ENCODE results near the gene KIF2C. TPM values are rescaled to one million over a fixed set of nuclear protein-coding genes. Genes with fewer than 3 reads are reported as not detected.
A peak's percentile ranks its signal among the peaks of the same experiment; 100 is the strongest.

Gene KIF2C
- polyA plus RNA-seq, 2 of the 4 experiments (the other 2 are of a cell fraction): 26.9 to 40.5 TPM

- ATAC-seq (peak in 1 of 2 experiments; percentile 25; a peak in 2 of 6 replicates), FAIRE-seq (no peak)
Observed at GRCh38 chr1:44714532-44714931, 25.1 kb upstream of the KIF2C start.

GRCh38 chr1:44714944-44715571, 24.6 kb upstream of the KIF2C start:
- H3K27ac ChIP-seq: peak overlapping the region in 1 of 2 experiments; percentile 26; a peak in 2 of 6 replicates
- ATAC-seq (peak; percentile 86 to 88), FAIRE-seq (no peak), DNase-seq (ENCODE audit: low read depth in 1 of 2, low spot score in 1 of 2) (peak; percentile 75 to 78)
- peak; percentile 32; the same call in 2 of the 3 replicates for TF ChIP-seq SMC3 (IDR thresholded peaks at IDR 0.05)
- TF ChIP-seq RAD21 (conservative IDR thresholded peaks at IDR 0.05 in 1 of 2, IDR thresholded peaks at IDR 0.05 in 1 of 2): peak; percentile 49 to 64
- TF ChIP-seq CTCF (IDR thresholded peaks at IDR 0.05): peak; percentile 69
- no peak for TF ChIP-seq ESRRA (IDR thresholded peaks at IDR 0.05; ENCODE audit: borderline replicate concordance, low read length)
- H3K4me3 ChIP-seq: no peak overlapping the region
- ChIA-PET CTCF (interaction anchor here (0.7 to 2.6 kb wide), 8 partner anchors 8 to 82 kb away, joined by 3 to 12 read pairs (median 4); partner anchors contain the start of gene RNU5D-1), POLR2A (interaction anchor here (0.7 kb wide), 1 partner anchor 8 kb away, joined by 3 read pairs; no protein-coding TSS in a partner anchor)
- 12% methylated on average over 9 of the region's 9 CpGs for WGBS (ENCODE audit: missing lambda C conversion rate)
- no peak overlapping the region for H3K4me2 ChIP-seq
- H3K9me3 ChIP-seq: no peaks in the 10 kb centered on the region
- peaks cover 5% of the 10 kb centered on the region; the same call in 1 of the 3 replicates for H3K4me1 ChIP-seq

More at GRCh38 chr1:44714532-44714931, 25.1 kb upstream of the KIF2C start:
- H3K27ac ChIP-seq: peak overlapping the region in 1 of 2 experiments; percentile 26; a peak in 2 of 6 replicates
- CTCF ChIA-PET: interaction anchor here (0.6 to 2.6 kb wide), 9 partner anchors 8 to 868 kb away, joined by 3 to 12 read pairs (median 4); partner anchors contain the start of gene RNU5D-1
- 85% methylated on average over 7 of the region's 7 CpGs for WGBS (ENCODE audit: missing lambda C conversion rate)
- no peak for DNase-seq (ENCODE audit: low read depth in 1 of 2, low spot score in 1 of 2)
- TF ChIP-seq CHD2 (IDR thresholded peaks at IDR 0.05; ENCODE audit: low read length, partially characterized antibody) (no peak), HEYL (CRISPR knock-in tag; IDR thresholded peaks at IDR 0.05) (no peak), JUN (IDR thresholded peaks at IDR 0.05) (no peak), ESRRA (IDR thresholded peaks at IDR 0.05; ENCODE audit: borderline replicate concordance, low read length) (no peak), HDAC2 (IDR thresholded peaks at IDR 0.05) (no peak), EP300 (IDR thresholded peaks at IDR 0.05) (no peak), HOXA7 (CRISPR knock-in tag; IDR thresholded peaks at IDR 0.05) (no peak), MAFK (IDR thresholded peaks at IDR 0.05; ENCODE audit: partially characterized antibody) (no peak), CBX2 (IDR thresholded peaks at IDR 0.05; ENCODE audit: borderline replicate concordance, low read depth) (no peak), NFE2L2 (conservative IDR thresholded peaks at IDR 0.05; ENCODE audit: low read length) (no peak), RAD21 (conservative IDR thresholded peaks at IDR 0.05 in 1 of 2, IDR thresholded peaks at IDR 0.05 in 1 of 2) (no peak), NR3C1 (IDR thresholded peaks at IDR 0.05) (no peak), SMC3 (IDR thresholded peaks at IDR 0.05) (no peak), HOXB13 (CRISPR knock-in tag; IDR thresholded peaks at IDR 0.05; ENCODE audit: low read depth) (no peak), RFX5 (IDR thresholded peaks at IDR 0.05) (no peak), REST (IDR thresholded peaks at IDR 0.05) (no peak), PBX3 (IDR thresholded peaks at IDR 0.05) (no peak), KDM1A (IDR thresholded peaks at IDR 0.05; ENCODE audit: low read depth) (no peak)
- H3K4me1 ChIP-seq: peaks cover 5% of the 10 kb centered on the region; the same call in 1 of the 3 replicates
- POLR2A ChIA-PET: no interaction called here
- H3K9me3 ChIP-seq: no peaks in the 10 kb centered on the region
- no peak overlapping the region for H3K4me2 ChIP-seq
- H3K4me3 ChIP-seq: no peak overlapping the region
